GM19238 (cell line): ENCODE measurements around the gene KRT3.

Source experiments
- DNase-seq: peaks from one replicate; pipeline ENCODE4 v3.0.0; 2011; ENCODE audit warnings: low spot score; ENCODE audit not compliant: insufficient read length

Gene KRT3

GRCh38 chr12:52783563-52784316, 12.2 kb downstream of the KRT3 start:
- DNase-seq = no peak

- DNase-seq = no peak
Observed at GRCh38 chr12:52782502-52782901, 13.4 kb downstream of the KRT3 start.

GRCh38 chr12:52781399-52782082, 14.4 kb downstream of the KRT3 start:
- no peak for DNase-seq

DNA sequence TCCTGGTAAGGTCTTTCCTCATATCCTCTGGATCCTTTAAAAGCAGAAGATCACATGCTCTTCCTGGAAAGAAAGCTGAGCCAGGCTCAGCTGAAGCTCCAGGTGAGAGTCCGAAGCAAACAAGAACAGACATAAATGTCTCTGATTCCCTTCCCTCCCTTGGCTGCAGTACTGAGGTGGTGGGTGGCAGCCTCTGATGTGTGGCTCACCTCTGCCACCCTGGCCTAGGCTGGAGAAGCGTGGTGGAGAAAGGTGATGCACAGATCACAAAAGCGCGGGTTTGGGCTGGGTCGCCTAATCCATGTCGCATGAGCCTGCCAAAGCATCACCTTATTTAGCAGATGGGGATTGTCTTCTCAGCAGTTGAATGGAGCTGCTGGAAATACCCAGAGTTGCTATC, 16.0 kb downstream of the KRT3 start:
- DNase-seq = no peak

- DNase-seq = no peak
Observed at GRCh38 chr12:52778833-52779232, 17.1 kb downstream of the KRT3 start.

DNA sequence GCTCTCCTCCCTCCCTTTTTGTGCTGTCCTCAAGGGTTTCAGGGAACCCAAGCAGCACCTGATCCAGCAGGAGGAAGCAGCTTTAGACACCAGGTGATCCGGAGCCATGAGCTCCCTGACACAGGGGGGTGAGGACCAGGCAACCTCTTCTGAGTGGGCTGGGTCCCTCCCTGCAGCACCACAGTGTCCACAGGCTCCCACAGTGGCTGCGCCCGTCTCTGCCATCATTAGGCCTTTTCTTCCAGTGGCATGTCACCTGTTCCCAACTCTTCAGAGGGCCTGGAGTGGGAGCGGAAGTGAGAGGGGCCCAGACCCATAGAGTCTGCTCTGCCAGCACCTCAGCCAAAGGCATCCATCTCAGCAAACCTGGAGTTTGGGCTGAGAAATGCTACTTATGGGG, 18.4 kb downstream of the KRT3 start:
- no peak for DNase-seq

- no peak for DNase-seq
Observed at GRCh38 chr12:52776913-52777395, 19.0 kb downstream of the KRT3 start, which contains the start of gene KRT76. Gene KRT76 (minus strand): TSS chr12:52777345. CDS start chr12:52777291, 54 bp downstream.

DNA sequence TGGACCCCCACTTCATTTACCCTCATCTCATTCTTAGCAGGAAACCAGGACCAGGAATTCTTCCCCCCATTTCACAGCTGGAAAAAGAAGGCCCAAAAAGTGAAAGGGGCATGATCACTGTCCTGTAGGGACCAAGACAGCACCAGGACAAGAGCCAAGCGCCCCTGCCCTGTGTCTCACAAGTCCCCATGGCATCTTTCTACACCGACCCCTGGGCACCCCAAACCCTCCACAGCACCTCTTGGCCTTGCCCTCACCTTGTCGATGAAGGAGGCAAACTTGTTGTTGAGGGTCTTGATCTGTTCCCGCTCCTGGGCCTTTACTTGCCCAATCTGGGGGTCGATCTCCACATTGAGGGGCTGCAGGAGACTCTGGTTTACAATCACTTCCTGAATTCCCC, 19.5 kb downstream of the KRT3 start:
- DNase-seq = no peak

- no peak for DNase-seq
Observed at GRCh38 chr12:52774629-52775250, 21.2 kb downstream of the KRT3 start.

DNA sequence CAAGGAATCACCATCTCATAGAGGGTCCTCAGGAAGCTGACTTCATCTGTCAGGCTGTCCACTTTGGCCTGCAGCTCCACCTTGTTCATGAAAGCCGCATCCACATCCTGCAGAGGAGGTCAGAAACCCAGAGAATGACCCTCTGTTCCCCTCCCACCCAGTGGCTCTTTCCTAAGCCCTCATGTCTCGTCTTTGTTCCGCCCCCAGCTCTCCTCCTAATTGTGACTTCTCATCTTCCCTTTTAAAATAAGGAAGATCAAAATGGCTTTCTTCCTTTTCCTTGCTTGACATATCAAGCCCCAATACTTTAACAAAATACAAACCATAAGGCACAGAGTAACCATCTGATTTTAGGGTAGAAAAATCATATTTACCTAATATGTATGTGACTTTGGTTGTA, 23.1 kb downstream of the KRT3 start:
- no peak for DNase-seq

DNA sequence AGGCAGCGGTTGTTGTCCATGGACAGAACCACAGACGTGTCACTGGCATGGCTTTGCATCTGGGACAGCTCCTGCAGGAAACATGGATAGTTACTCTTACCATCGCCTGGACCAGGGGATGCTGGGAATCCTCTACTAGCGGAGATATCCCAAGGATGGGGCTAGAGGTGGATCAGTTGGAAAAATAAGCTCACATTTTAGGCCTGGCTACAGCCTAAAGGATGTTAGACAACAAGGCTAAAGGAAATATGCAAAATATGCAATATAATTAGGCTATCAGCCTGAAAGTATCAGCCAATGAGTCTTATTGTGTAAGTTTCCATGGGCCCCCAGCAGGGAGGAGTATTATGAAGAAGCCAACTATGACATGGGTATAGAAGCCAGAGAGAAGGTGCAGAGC, 23.7 kb downstream of the KRT3 start:
- no peak for DNase-seq

- DNase-seq = no peak
Observed at GRCh38 chr12:52771505-52771904, 24.4 kb downstream of the KRT3 start.

DNA sequence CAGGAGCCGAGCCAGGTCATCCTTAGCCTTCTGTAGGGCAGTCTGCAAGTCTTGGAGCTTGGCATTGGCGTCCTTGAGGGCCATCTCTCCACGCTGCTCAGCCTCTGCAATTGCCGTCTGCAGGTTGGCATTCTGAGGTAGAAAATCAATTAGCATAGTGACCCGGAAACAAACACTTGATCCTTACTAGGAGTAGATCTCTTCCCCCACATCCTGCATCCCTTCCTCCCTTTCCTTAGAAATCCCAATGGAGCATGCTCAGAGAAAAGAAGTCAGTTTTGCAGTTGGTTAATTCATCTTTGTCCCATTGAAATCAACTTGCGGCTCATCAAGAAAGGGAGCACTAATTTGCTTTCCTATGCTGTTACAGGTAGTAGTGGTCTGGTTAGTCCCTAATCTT, 24.8 kb downstream of the KRT3 start:
- DNase-seq = no peak

DNA sequence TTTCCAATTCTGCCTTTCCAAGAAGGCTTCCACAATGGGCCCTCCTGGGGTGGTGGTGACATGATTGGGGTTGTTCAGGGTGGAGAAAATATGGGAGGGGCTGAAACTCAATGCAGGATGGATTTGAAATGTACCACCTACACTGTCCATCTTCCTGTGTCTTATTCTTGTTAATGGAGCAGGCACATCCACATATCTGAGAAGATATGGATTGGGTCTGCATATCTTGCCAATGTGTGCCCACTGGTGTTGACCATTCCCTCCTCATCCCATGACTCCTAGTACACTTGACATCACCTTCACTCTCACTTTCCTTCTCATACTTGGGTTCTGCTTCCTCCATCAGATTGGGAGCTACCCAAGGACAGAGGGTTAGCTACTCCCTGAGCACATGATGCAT, 26.0 kb downstream of the KRT3 start:
- DNase-seq = no peak

GRCh38 chr12:52769354-52769753, 26.6 kb downstream of the KRT3 start:
- no peak for DNase-seq

- no peak for DNase-seq
Observed at GRCh38 chr12:52768479-52769200, 27.3 kb downstream of the KRT3 start.

DNA sequence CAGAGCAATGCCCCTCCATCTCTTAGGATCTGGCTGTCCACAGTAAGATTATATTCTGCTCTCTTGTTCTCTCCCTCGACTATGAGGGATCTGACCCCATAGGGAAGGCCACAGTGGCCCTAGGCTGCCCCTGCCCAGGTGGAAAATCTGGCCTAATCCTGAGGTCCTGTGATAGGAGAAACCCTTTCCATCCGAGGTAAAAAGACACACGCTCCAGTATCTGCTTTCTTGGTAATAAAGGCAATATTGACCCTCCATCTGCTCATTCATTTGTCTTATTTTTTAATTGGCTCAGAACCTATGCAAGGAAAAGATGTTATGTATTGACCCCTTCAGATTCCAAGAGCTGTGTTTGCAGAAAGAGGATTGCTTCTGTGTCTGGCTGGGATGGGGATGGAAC, 28.5 kb downstream of the KRT3 start:
- no peak for DNase-seq

DNA sequence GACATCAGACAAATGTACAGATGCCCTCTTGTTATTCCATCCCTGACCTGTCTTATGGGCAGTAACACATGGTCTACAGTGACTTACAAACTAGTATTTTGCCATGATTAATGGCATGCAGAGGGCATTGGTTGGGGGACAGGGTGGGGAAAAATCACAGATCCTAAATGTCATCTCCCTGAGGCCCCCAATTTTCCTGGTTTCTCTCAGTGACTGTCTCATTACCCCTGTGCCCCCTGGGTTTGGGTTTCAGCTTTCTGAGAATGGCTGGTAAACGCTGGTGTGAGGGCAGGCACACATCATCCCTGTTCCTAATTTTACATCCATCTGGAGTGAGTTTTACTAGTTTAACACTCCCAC, 28.9 kb downstream of the KRT3 start:
- no peak for DNase-seq

DNA sequence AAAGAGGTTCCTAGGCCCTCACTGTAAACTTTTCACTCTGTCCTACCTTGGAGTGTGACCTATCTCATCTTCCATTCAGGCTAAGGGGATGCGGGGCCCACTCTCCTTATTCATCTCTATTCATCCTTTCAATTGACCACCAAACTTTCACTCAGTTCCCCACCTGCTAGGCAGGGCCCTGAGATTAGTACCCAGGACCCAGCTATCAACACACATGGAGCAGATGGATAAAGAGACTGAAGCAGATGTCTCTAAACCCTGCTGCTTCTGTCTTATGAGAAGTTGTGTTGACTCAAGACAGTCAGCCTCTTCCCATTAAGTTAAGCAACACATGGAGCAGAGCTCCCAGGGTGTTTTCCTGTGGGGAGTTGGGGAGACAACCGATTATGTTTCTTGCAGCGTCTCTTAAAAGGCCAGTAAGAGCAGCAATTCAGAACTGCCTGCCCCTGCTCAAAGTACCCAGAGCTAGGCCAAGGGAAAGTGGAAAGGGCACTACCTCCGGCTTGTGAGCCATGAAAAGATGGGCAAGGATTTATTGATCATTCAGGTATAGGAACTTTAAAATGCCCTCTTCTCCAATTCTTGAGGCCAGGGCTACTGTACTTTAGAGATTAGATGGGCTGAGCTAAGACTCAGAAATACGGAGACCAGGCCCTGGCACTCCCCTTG, 29.4 kb downstream of the KRT3 start:
- DNase-seq = no peak

DNA sequence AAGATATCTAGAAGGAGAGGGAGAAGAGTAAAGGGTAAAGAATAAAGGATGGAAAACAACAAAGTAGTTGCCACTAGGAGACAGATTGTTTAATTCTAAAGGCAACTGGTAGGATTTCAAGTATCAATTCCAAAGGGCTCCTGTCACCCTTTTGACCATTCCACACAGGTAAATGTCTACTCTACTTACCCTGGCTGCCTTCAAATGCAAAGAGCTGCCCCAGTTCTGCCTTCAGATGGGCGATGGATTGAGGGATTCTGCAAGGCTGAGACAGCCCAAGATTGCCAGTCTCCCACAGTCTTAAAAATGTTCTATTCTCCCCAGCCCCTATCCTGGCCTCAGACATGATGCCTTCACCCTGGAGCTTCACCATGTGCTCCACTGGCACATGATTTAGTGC, 30.2 kb downstream of the KRT3 start:
- no peak for DNase-seq

DNA sequence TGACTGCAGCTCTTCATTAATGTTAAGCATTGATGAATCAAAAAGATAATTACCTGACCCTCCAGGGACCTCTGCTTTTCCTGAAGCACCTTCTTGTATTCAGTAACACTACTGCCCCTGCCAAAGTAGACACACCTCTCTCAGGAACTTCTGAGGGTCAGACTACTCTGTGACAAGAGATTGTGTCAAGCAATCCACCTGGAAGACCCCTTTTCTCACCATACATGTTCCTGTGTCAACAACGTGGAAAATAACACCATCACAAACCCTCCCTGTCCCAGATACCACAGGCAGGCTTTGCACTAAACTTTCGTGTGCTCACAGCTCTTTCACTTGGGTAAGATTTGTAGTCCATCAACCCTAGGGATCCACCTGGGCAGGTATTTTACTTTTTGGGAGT, 31.9 kb downstream of the KRT3 start:
- no peak for DNase-seq
